Sigmoid colon (tissue), 7 donors: ENCODE measurements around the gene FAM133A. TPM values are rescaled to one million over a fixed set of nuclear protein-coding genes. Genes with fewer than 3 reads are reported as not detected.
A peak's percentile ranks its signal among the peaks of the same experiment; 100 is the strongest.

ENCODE experiments used
- DNase-seq: peaks from one replicate; pipeline ENCODE4 v3.0.0-alpha.2; 2019
- H3K27ac ChIP-seq, 4 donors: fragments of 200-600 bp; sonication (generic); one replicate each; pipeline ENCODE4 v1.5.1; 2016 to 2019; ENCODE audit warnings: mild to moderate bottlenecking in 1 of 4
- H3K27me3 ChIP-seq, 3 donors: fragments of 200-600 bp; sonication (generic); one replicate each; pipeline ENCODE4 v1.5.1; 2019; ENCODE audit warnings: mild to moderate bottlenecking in 1 of 3
- H3K36me3 ChIP-seq, 4 donors: fragments of 200-600 bp; sonication (generic); one replicate each; pipeline ENCODE4 v1.5.1; 2016 to 2019
- H3K4me1 ChIP-seq, 4 donors: fragments of 200-600 bp; sonication (generic); one replicate each; pipeline ENCODE4 v1.5.1; 2017 to 2019
- H3K4me3 ChIP-seq, 4 donors: fragments of 200-600 bp; sonication (generic); one replicate each; pipeline ENCODE4 v1.5.1; 2017 to 2019; ENCODE audit warnings: mild to moderate bottlenecking in 2 of 4, moderate library complexity in 1 of 4
- H3K9me3 ChIP-seq, 4 donors: fragments of 200-600 bp in 3 of 4; sonication (generic) in 3 of 4; one replicate each; pipeline versions ENCODE4 v1.5.1 to v1.6.1; 2013 to 2019
- CTCF ChIP-seq, 4 experiments: fragments of 450-650 bp in 3 of 4; fragments of 200-600 bp in 1 of 4; IDR thresholded peaks; one replicate each; pipeline ENCODE4 v1.5.1; 2016 to 2019; ENCODE audit warnings: antibody characterized with exemption in 4 of 4, mild to moderate bottlenecking in 3 of 4, moderate library complexity in 2 of 4
- EP300 ChIP-seq, 4 donors: sonication (generic); formaldehyde crosslinking; IDR thresholded peaks; one replicate each; pipeline ENCODE4 v1.6.1; 2017; ENCODE audit warnings: antibody characterized with exemption in 4 of 4
- POLR2A ChIP-seq, 2 donors: fragments of 450-650 bp; IDR thresholded peaks; one replicate each; pipeline ENCODE4 v1.6.1; 2016; ENCODE audit warnings: antibody characterized with exemption in 2 of 2, mild to moderate bottlenecking in 2 of 2, moderate library complexity in 2 of 2
- POLR2AphosphoS5 ChIP-seq, 4 donors: sonication (generic); formaldehyde crosslinking; IDR thresholded peaks; one replicate each; pipeline ENCODE4 v1.6.1; 2017; ENCODE audit warnings: antibody characterized with exemption in 4 of 4
- WGBS, 2 donors: extraction: QIAGEN DNeasy Blood & Tissue Kit; methylation state at CpG; one replicate each; pipeline ENCODE4 v1.1.7; 2013; 5-methylcytosine and 5-hydroxymethylcytosine counted together
- intact Hi-C: fragments of 100-400 bp; cut with DNase I; formaldehyde crosslinking; loops from one replicate; pipeline ENCODE4 v1.15.1; 2023
- polyA plus RNA-seq, 3 donors: library from polyadenylated mRNA; stranded (reverse); fragments of 200-250 nt; gene quantifications; one replicate each; pipeline ENCODE4 v1.2.3, GENCODE V29; 2013
- total RNA-seq, 4 donors: library from RNA; depleted of rRNA; stranded (reverse); fragments of >200 nt; gene quantifications; one replicate each; pipeline ENCODE4 v1.1.0, GENCODE V29; 2016
- donor health status: healthy with polysubstance abuse.
- donor health status: Bipolar disorder and iron deficiency.
- donor health status: healthy.

FAM133A gene
- total and polyA plus RNA-seq, 7 donors = 0.06 to 0.55 (median 0.16) TPM; not detected in 4

DNA sequence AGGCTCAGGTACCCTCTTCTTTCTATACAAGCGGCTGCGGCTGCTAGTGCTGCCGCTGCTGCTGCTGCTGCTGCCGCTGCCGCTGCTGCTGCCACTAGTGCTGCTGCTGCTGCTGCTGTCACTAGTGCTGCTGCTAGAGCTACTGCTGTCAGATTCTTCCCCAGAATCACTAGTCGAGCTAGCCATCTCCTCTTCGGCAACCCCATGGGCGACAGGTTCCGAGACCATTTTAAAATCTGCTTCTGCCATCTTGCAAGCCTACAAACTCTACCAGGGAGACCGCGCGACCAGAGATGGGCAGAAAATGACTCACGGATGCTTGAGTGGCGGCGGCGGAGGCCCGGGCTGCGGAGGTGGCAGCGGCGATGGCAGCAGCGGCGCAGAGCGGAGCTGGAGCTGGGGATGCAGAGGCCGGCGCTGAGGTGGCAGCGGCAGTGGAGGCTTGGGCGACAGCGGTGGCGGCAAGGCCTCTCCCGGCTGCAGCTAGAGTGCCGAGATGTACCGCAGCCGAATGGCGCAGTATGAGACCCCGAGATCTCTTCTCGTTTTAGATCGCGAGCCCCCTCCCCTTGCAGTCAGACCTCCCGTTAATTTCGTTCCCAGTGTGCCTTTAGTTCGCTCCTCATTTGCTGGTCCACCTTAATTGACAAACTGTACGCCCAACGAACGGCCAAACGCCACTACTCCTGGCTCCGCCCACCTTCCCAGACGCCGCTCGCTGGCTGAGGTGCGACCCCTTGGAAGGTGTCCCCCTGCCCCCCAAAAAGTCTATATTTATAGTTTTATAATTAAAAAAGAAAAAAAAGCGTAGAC, 744 bp upstream of the FAM133A start, which contains the start of gene NAP1L3:
Gene NAP1L3, minus strand, starts transcription at position 523 of the 813 bp plus-strand sequence. Its CDS starts 274 bp downstream, at position 249.
- Histone ChIP-seq H3K9me3 (no peaks in the 10 kb centered on the region), H3K27ac (peak within 1 kb of the TSS; percentile 71 to 80 (median 78)), H3K36me3 (no peaks in the 10 kb centered on the region), H3K27me3 (no peaks in the 10 kb centered on the region), H3K4me3 (peak within 1 kb of the TSS; percentile 38 to 61 (median 59)), H3K4me1 (peaks cover 0 to 8% (median 5%) of the 10 kb centered on the region in 4 donors)
- WGBS, 2 donors = 1 to 6% methylated on average over 51 of the region's 51 CpGs
- intact Hi-C loops = no loop called here
- TF ChIP-seq EP300 (IDR thresholded peaks at IDR 0.05) (no peak), POLR2AphosphoS5 (IDR thresholded peaks at IDR 0.05) (peak in 1 of 4 donors; percentile 30), POLR2A (IDR thresholded peaks at IDR 0.05) (no peak), CTCF (IDR thresholded peaks at IDR 0.05) (no peak)
- peak; percentile 73 for DNase-seq

DNA sequence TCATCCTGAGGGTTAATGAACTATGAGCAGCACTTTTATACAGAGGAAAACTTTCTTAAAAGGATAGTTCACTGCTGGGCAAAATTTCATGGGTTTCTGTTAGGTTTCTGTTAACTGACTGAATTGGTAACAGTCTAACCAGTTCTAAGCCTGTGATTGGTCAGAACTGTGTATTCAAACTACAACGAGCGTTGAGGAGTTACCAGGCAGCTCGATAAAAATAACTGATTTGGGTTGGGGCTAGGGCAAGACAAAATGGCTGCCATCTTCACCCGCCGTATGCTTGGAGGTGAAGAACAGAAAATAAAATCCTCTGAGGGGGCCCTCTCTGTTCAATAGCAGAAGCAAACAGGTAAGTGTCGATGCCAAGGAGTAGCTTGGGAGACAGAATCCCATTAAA, 22.0 kb downstream of the FAM133A start:
- H3K27me3 ChIP-seq = no peaks in the 10 kb centered on the region
- no peak for DNase-seq
- H3K4me1 ChIP-seq = no peaks in the 10 kb centered on the region
- intact Hi-C loops = no loop called here
- H3K27ac ChIP-seq = no peak overlapping the region
- TF ChIP-seq POLR2A (IDR thresholded peaks at IDR 0.05) (no peak), POLR2AphosphoS5 (IDR thresholded peaks at IDR 0.05) (no peak), CTCF (IDR thresholded peaks at IDR 0.05) (no peak), EP300 (IDR thresholded peaks at IDR 0.05) (no peak)
- no peaks in the 10 kb centered on the region for H3K9me3 ChIP-seq
- 95% methylated on average over 6 of the region's 6 CpGs for WGBS, 2 donors
- no peak overlapping the region for H3K4me3 ChIP-seq
- no peaks in the 10 kb centered on the region for H3K36me3 ChIP-seq

- WGBS, 2 donors = 72 to 86% methylated on average over 2 of the region's 2 CpGs
- Histone ChIP-seq H3K27ac (no peak overlapping the region), H3K27me3 (no peaks in the 10 kb centered on the region), H3K9me3 (no peaks in the 10 kb centered on the region), H3K4me1 (no peaks in the 10 kb centered on the region), H3K4me3 (no peak overlapping the region), H3K36me3 (no peaks in the 10 kb centered on the region)
- TF ChIP-seq EP300 (IDR thresholded peaks at IDR 0.05) = no peak
- no peak for DNase-seq
- intact Hi-C loops = no loop called here
These were observed 29.7 kb downstream of the FAM133A start for GRCh38 chrX:93703701-93704100.

GRCh38 chrX:93711076-93711475, 37.1 kb downstream of the FAM133A start:
- DNase-seq = no peak
- TF ChIP-seq CTCF (IDR thresholded peaks at IDR 0.05) = no peak
- no peak for TF ChIP-seq POLR2A (IDR thresholded peaks at IDR 0.05)
- TF ChIP-seq POLR2AphosphoS5 (IDR thresholded peaks at IDR 0.05) = no peak
- TF ChIP-seq EP300 (IDR thresholded peaks at IDR 0.05) = no peak
- H3K4me1 ChIP-seq = no peaks in the 10 kb centered on the region
- no peak overlapping the region for H3K4me3 ChIP-seq
- no peak overlapping the region for H3K27ac ChIP-seq
- H3K27me3 ChIP-seq = no peaks in the 10 kb centered on the region
- H3K36me3 ChIP-seq = no peaks in the 10 kb centered on the region
- no peaks in the 10 kb centered on the region for H3K9me3 ChIP-seq
- 88 to 89% methylated on average over 4 of the region's 4 CpGs for WGBS, 2 donors
- intact Hi-C loops = no loop called here

GRCh38 chrX:93741811-93742210, 67.8 kb downstream of the FAM133A start:
- intact Hi-C loops = no loop called here
- Histone ChIP-seq H3K9me3 (no peaks in the 10 kb centered on the region), H3K4me1 (no peaks in the 10 kb centered on the region), H3K4me3 (no peak overlapping the region), H3K27me3 (no peaks in the 10 kb centered on the region), H3K36me3 (no peaks in the 10 kb centered on the region), H3K27ac (no peak overlapping the region)
- TF ChIP-seq CTCF (IDR thresholded peaks at IDR 0.05) (no peak), EP300 (IDR thresholded peaks at IDR 0.05) (no peak), POLR2AphosphoS5 (IDR thresholded peaks at IDR 0.05) (no peak), POLR2A (IDR thresholded peaks at IDR 0.05) (no peak)
- DNase-seq = no peak
